ENCODE data around the gene EPC2.

The EPC2 gene

DNA sequence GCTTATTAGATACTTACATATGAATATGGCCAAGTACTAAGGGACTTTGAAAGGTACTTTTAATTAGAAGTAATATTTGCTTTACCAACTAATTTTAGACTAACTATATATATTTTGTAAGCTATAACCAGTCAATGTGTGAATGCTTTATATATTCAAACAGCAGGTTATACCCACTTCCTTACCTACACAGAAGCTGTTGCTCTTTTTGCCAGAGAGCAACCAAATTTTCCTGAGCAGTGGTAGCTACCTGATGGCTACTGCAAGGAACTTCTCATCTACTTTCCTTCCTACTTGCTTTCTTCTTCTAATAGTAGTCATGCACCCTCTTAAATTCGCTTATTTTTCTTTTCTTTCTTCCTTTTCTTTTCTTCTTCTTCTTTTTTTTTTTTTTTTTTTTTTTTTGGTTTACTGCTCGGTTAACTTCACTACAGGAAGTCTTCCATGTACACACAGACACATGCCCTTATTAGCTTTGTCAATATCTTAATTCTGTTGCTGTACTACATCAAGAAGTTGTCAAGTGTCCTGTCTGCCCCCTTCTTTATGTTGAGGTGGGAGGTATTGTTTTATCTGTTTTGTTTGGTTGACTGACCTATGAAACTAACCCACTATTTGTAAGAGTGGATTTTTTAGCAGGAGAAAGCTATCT, 95.0 kb downstream of the EPC2 start:
- TF ChIP-seq PAX5 (IDR thresholded peaks at IDR 0.05; ENCODE audit: insufficient read depth, low read length, severe bottlenecking) (no peak), POU2F2 (IDR thresholded peaks at IDR 0.05; ENCODE audit: low read depth, low read length) (no peak), POLR2A (IDR thresholded peaks at IDR 0.05; ENCODE audit: low read depth, low read length) (no peak), POLR2AphosphoS5 (IDR thresholded peaks at IDR 0.05; ENCODE audit: low read depth, low read length) (no peak), TAF1 (IDR thresholded peaks at IDR 0.05; ENCODE audit: low read depth, low read length) (no peak), SPI1 (IDR thresholded peaks at IDR 0.05; ENCODE audit: low read depth, low read length) (no peak)
- FAIRE-seq (no peak), DNase-seq (ENCODE audit: insufficient read length, low spot score) (no peak)

DNA sequence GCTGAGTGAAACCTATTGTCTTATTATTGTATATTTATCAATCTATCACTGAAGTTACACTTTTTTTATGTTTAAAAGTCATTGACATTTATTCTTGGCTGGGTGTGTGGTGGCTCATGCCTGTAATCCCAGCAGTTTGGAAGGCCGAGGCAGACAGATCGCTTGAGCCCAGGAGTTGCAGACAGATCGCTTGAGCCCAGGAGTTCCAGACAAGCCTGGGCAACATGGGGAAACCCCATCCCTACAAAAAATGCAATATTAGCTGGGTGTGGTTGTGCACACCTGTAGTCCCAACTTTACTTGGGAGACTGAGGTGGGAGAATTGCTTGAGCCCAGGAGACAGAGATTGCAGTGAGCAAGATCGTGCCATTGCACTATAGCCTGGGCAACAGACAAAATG, 97.8 kb downstream of the EPC2 start:
- TF ChIP-seq POLR2AphosphoS5 (IDR thresholded peaks at IDR 0.05; ENCODE audit: low read depth, low read length) (no peak), POU2F2 (IDR thresholded peaks at IDR 0.05; ENCODE audit: low read depth, low read length) (no peak), POLR2A (IDR thresholded peaks at IDR 0.05; ENCODE audit: low read depth, low read length) (no peak), TAF1 (IDR thresholded peaks at IDR 0.05; ENCODE audit: low read depth, low read length) (no peak), SPI1 (IDR thresholded peaks at IDR 0.05; ENCODE audit: low read depth, low read length) (no peak), PAX5 (IDR thresholded peaks at IDR 0.05; ENCODE audit: insufficient read depth, low read length, severe bottlenecking) (no peak)
- DNase-seq (ENCODE audit: insufficient read length, low spot score) = no peak
- FAIRE-seq = no peak

DNA sequence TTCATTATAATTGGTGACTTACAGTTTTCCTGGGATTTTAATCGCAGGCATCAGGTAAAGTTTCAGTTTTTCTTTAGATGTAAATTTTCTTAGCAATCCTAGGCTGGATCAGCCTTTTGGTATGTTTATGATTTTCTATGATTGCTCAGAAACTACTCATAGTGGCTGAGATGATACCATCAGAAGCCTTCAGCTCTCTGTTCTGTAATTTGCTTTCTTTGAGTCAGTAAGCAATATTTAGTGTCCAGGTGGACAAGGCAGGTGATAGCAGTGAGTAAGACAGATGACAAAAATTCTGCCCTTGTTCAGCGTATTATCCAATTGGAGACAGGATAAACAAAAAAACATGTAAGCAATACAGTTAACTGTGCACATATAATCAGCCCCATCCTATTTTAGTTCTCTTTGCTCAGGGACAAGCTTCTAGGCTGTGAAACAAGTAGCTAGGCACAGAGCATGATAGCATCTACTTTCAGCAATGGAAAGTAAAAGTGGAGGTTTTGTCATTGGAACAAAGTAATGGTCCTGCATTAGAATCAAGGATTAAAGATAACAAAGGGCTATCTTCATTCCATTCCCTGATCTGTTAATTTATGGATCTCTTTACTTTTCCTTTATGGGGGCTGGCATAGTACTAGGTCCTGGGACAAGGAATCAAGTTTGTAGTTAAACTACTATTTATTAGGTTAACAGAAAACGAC, 100.8 kb downstream of the EPC2 start:
- TF ChIP-seq POLR2A (IDR thresholded peaks at IDR 0.05; ENCODE audit: low read depth, low read length) (no peak), TAF1 (IDR thresholded peaks at IDR 0.05; ENCODE audit: low read depth, low read length) (no peak), POU2F2 (IDR thresholded peaks at IDR 0.05; ENCODE audit: low read depth, low read length) (no peak), PAX5 (IDR thresholded peaks at IDR 0.05; ENCODE audit: insufficient read depth, low read length, severe bottlenecking) (no peak), POLR2AphosphoS5 (IDR thresholded peaks at IDR 0.05; ENCODE audit: low read depth, low read length) (no peak)
- FAIRE-seq (peak; percentile 57), DNase-seq (ENCODE audit: insufficient read length, low spot score) (no peak)

DNA sequence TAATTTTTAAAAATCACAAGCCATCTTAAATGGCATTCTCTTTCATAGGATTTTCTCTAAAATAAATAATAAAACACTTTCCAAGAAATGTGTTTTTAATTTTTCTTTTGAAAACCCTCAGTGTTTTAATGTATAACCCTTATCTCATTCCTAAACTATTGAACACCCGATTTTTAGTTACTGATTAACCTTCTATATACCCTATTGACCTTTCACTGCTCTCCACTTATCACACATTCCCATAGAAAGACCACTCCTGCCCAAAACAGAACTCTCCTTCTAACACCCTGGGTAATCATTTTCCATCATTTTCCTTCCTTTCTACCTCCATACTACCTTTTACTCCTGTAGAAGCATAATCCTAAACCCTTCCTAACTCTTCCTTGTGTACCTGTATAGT, 102.4 kb downstream of the EPC2 start:
- no peak for FAIRE-seq
- no peak for TF ChIP-seq SPI1 (IDR thresholded peaks at IDR 0.05; ENCODE audit: low read depth, low read length)
- TF ChIP-seq POLR2AphosphoS5 (IDR thresholded peaks at IDR 0.05; ENCODE audit: low read depth, low read length) = no peak
- no peak for TF ChIP-seq POU2F2 (IDR thresholded peaks at IDR 0.05; ENCODE audit: low read depth, low read length)
- no peak for TF ChIP-seq PAX5 (IDR thresholded peaks at IDR 0.05; ENCODE audit: insufficient read depth, low read length, severe bottlenecking)
- no peak for TF ChIP-seq TAF1 (IDR thresholded peaks at IDR 0.05; ENCODE audit: low read depth, low read length)
- no peak for TF ChIP-seq POLR2A (IDR thresholded peaks at IDR 0.05; ENCODE audit: low read depth, low read length)
- no peak for DNase-seq (ENCODE audit: insufficient read length, low spot score)

DNA sequence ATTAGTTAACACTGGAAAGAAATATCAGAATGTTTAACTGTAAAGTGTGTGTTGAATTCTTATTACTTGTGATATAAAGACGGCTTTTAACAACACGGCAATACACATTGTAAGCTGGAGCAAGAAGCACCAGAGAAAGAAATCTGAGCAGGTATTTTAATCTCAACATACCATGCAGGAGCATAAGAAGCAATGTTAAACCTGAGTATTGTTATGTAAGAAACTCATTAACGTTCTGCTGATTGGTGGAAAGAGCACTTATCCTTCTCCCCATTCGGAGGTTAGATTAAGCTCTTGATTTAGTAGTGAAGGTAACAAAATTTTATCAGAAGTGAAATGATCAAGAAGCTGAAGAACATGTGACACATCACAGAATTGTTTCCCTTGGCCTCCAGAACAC, 107.4 kb downstream of the EPC2 start:
- no peak for FAIRE-seq
- DNase-seq (ENCODE audit: insufficient read length, low spot score) = no peak
- no peak for TF ChIP-seq POU2F2 (IDR thresholded peaks at IDR 0.05; ENCODE audit: low read depth, low read length)
- TF ChIP-seq TAF1 (IDR thresholded peaks at IDR 0.05; ENCODE audit: low read depth, low read length) = no peak
- TF ChIP-seq POLR2A (IDR thresholded peaks at IDR 0.05; ENCODE audit: low read depth, low read length) = no peak
- TF ChIP-seq SPI1 (IDR thresholded peaks at IDR 0.05; ENCODE audit: low read depth, low read length) = no peak
- no peak for TF ChIP-seq PAX5 (IDR thresholded peaks at IDR 0.05; ENCODE audit: insufficient read depth, low read length, severe bottlenecking)
- no peak for TF ChIP-seq POLR2AphosphoS5 (IDR thresholded peaks at IDR 0.05; ENCODE audit: low read depth, low read length)

DNA sequence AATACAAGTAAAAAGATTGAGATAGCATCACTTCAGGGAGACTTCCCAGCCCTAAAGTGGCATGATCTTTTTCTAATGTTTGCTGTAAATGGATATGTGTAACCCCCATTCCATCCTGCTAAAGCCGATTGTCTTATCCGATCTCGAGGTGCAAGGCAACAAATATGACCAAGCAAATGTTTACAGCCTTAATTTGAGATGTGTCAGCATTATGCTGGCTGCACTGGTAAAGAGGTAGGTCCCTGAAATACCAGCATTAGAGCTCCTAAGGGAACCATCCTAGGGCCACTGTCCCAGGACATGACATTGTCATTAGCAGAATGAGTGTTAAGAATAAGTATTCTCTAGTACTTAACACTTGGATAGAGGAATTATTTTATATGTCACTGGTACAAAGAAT, 108.4 kb downstream of the EPC2 start:
- FAIRE-seq (no peak), DNase-seq (ENCODE audit: insufficient read length, low spot score) (no peak)
- TF ChIP-seq POU2F2 (IDR thresholded peaks at IDR 0.05; ENCODE audit: low read depth, low read length) (no peak), PAX5 (IDR thresholded peaks at IDR 0.05; ENCODE audit: insufficient read depth, low read length, severe bottlenecking) (no peak)

DNA sequence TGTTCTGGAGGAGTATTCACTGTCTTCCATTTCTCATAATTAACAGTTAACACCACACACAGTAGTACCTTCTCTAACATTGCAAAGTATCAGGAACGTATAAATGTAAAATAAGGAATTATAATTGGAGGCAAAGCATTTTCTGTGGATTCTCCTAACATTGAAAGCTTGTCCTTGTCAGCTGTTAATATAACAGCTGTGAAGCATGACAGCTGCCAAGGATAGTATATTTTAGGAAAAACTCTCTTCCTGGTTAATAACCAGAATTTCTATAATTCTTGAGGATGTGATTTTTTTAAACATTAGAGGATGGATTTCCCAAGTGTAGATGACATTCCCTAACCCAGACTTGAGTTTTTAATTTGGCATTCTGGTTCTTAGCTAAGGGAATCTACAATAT, 110.3 kb downstream of the EPC2 start:
- DNase-seq (ENCODE audit: insufficient read length, low spot score) = no peak
- TF ChIP-seq SPI1 (IDR thresholded peaks at IDR 0.05; ENCODE audit: low read depth, low read length) (no peak), POLR2AphosphoS5 (IDR thresholded peaks at IDR 0.05; ENCODE audit: low read depth, low read length) (no peak), PAX5 (IDR thresholded peaks at IDR 0.05; ENCODE audit: insufficient read depth, low read length, severe bottlenecking) (no peak), POU2F2 (IDR thresholded peaks at IDR 0.05; ENCODE audit: low read depth, low read length) (no peak), TAF1 (IDR thresholded peaks at IDR 0.05; ENCODE audit: low read depth, low read length) (no peak), POLR2A (IDR thresholded peaks at IDR 0.05; ENCODE audit: low read depth, low read length) (no peak)
- no peak for FAIRE-seq

DNA sequence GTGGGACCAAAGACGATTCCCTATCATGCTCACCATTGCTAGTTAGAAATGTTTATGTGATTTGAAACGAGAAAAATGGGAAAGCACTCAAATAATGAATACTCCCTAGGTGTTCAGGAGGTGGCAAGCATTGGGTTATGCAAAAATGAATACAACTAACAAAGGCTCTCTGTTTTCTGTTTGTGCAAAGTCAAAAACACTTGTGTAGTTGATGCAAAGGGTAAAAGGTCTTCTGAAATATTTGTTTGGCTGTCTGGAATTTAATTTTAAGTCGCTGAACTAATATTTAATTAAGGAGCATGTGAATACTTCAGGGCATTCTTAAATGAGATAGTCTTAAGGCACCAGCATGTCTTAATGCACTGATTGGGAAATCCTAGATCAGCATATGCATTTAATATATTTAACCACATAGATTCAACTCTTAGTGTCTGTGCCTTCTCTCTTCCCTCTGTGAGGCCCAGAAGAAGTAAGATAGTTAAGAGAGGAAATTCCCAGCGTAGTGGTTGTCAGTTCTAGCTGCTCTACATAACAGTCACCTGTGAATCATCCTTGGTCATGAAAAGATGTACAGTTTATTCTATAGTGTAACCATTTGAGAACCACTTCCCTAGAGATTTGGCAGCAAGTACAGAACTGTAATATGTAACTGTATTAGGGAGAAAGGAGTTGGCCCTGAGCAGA, 111.9 kb downstream of the EPC2 start:
- TF ChIP-seq POLR2A (IDR thresholded peaks at IDR 0.05; ENCODE audit: low read depth, low read length) (no peak), TAF1 (IDR thresholded peaks at IDR 0.05; ENCODE audit: low read depth, low read length) (no peak), POLR2AphosphoS5 (IDR thresholded peaks at IDR 0.05; ENCODE audit: low read depth, low read length) (no peak), PAX5 (IDR thresholded peaks at IDR 0.05; ENCODE audit: insufficient read depth, low read length, severe bottlenecking) (no peak), SPI1 (IDR thresholded peaks at IDR 0.05; ENCODE audit: low read depth, low read length) (no peak), POU2F2 (IDR thresholded peaks at IDR 0.05; ENCODE audit: low read depth, low read length) (no peak)
- DNase-seq (ENCODE audit: insufficient read length, low spot score) (no peak), FAIRE-seq (no peak)

DNA sequence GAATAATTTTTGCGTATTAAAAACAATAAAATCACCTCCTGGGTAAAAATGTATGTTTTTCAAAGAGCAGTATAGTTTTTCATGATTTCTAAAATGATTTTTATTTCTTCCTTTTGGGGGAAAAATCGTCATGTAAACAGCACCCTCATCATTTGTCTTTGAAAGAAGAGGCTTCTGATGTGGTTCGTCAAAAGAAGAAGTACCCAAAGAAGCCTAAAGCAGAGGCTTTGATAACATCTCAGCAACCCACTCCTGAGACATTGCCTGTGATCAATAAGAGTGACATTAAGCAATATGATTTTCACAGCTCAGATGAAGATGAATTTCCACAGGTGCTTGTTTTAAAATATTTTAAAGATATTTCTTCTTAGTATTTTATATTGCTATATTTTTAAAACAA, 120.3 kb downstream of the EPC2 start:
- no peak for DNase-seq (ENCODE audit: insufficient read length, low spot score)
- no peak for FAIRE-seq
- TF ChIP-seq POLR2A (IDR thresholded peaks at IDR 0.05; ENCODE audit: low read depth, low read length) (no peak), POLR2AphosphoS5 (IDR thresholded peaks at IDR 0.05; ENCODE audit: low read depth, low read length) (no peak), SPI1 (IDR thresholded peaks at IDR 0.05; ENCODE audit: low read depth, low read length) (no peak), TAF1 (IDR thresholded peaks at IDR 0.05; ENCODE audit: low read depth, low read length) (no peak), PAX5 (IDR thresholded peaks at IDR 0.05; ENCODE audit: insufficient read depth, low read length, severe bottlenecking) (no peak), POU2F2 (IDR thresholded peaks at IDR 0.05; ENCODE audit: low read depth, low read length) (no peak)
